HG03520 (cell line): ENCODE measurements around the gene ATE1.

ENCODE experiments used
- ATAC-seq: cut with Tn5 transposase; IDR thresholded peaks from one replicate; pipeline ENCODE4 v1.9.1; 2021; ENCODE audit warnings: mild to moderate bottlenecking, moderate library complexity; ENCODE audit not compliant: unreplicated experiment

ATE1 gene

GRCh38 chr10:121879476-121879875, 48.4 kb downstream of the ATE1 start:
- ATAC-seq: no peak

GRCh38 chr10:121873236-121873635, 54.6 kb downstream of the ATE1 start:
- no peak for ATAC-seq

GRCh38 chr10:121870413-121870812, 57.4 kb downstream of the ATE1 start:
- no peak for ATAC-seq

- ATAC-seq: no peak
These were observed 62.3 kb downstream of the ATE1 start for GRCh38 chr10:121865554-121865953.

- no peak for ATAC-seq
These were observed 63.2 kb downstream of the ATE1 start for GRCh38 chr10:121864653-121865052.

GRCh38 chr10:121864168-121864567, 63.7 kb downstream of the ATE1 start:
- ATAC-seq: no peak

- ATAC-seq: no peak
These were observed 65.2 kb downstream of the ATE1 start for GRCh38 chr10:121862649-121863048.

- no peak for ATAC-seq
These were observed 65.8 kb downstream of the ATE1 start for GRCh38 chr10:121862042-121862441.

- ATAC-seq: no peak
These were observed 67.0 kb downstream of the ATE1 start for GRCh38 chr10:121860810-121861209.

GRCh38 chr10:121854809-121855445, 72.9 kb downstream of the ATE1 start:
- no peak for ATAC-seq

GRCh38 chr10:121853950-121854349, 73.9 kb downstream of the ATE1 start:
- ATAC-seq: no peak

GRCh38 chr10:121851786-121852185, 76.0 kb downstream of the ATE1 start:
- ATAC-seq: no peak

GRCh38 chr10:121848082-121848481, 79.7 kb downstream of the ATE1 start:
- no peak for ATAC-seq

- ATAC-seq: no peak
These were observed 81.3 kb downstream of the ATE1 start for GRCh38 chr10:121846555-121846954.

- peak; percentile 61 for ATAC-seq
These were observed 82.6 kb downstream of the ATE1 start for GRCh38 chr10:121845044-121845784.

GRCh38 chr10:121844537-121844936, 83.3 kb downstream of the ATE1 start:
- no peak for ATAC-seq

- ATAC-seq: no peak
These were observed 84.5 kb downstream of the ATE1 start for GRCh38 chr10:121843379-121843778.

GRCh38 chr10:121841862-121842261, 86.0 kb downstream of the ATE1 start:
- no peak for ATAC-seq

- no peak for ATAC-seq
These were observed 88.9 kb downstream of the ATE1 start for GRCh38 chr10:121838931-121839330.

- ATAC-seq: no peak
These were observed 89.7 kb downstream of the ATE1 start for GRCh38 chr10:121838149-121838548.

GRCh38 chr10:121836171-121836570, 91.7 kb downstream of the ATE1 start:
- ATAC-seq: no peak

- ATAC-seq: no peak
These were observed 92.5 kb downstream of the ATE1 start for GRCh38 chr10:121835376-121835775.

GRCh38 chr10:121834757-121835156, 93.1 kb downstream of the ATE1 start:
- ATAC-seq: no peak
